Activated gamma-delta T cell treated with anti-CD3 and anti-CD28 coated beads, Interleukin-2, amount 50 U/mL, for 16 hours (primary cell): Measurements from ENCODE around the gene LYRM4.
"Not testable (repeated sequence)": the region's sequence is repeated elsewhere in the genome, so short reads cannot be mapped to it uniquely, and the experiment has no call there.

ENCODE experiments used
- DNase-seq: peaks from one replicate; pipeline ENCODE4 v3.0.0-alpha.2; 2020; ENCODE audit warnings: low read depth

The LYRM4 gene

DNA sequence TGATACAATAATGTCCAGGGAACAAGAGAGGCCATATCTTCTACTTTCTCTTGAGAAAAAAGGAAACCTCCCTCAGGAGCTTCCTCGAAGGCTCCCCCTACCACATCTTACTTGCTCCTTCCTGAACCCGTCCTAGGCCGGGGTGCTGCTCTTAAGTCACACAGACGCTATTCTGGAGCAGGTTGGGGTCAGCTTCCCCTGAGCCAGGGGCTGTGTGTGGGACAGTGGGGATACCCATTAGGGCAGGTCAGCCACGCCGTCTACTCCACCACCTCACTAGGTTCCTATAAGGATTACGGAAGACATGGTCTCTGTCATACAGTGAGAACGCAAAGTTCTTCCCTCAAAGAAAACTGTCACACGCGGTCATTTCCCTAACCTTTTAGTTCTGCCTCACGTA, 183.8 kb downstream of the LYRM4 start:
- DNase-seq: no peak

DNA sequence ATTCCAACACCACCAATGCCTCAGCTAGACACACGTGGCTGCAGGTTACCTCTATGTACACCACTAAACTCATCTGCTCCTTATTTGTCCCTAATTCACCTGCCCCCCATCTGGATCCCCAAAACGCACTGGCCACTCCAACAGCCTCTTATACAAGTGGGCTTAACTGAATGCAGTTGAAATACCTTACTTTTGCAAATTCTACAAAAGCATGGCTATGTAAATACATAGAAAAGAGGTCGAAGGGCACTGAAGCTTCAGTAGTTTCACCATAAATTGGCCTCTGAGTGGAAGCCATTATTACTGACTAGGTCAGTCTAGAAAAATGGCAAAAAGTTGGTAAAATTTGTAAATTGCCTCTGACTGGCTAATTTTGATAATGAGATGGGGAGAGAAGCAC, 186.8 kb downstream of the LYRM4 start:
- no peak for DNase-seq

DNA sequence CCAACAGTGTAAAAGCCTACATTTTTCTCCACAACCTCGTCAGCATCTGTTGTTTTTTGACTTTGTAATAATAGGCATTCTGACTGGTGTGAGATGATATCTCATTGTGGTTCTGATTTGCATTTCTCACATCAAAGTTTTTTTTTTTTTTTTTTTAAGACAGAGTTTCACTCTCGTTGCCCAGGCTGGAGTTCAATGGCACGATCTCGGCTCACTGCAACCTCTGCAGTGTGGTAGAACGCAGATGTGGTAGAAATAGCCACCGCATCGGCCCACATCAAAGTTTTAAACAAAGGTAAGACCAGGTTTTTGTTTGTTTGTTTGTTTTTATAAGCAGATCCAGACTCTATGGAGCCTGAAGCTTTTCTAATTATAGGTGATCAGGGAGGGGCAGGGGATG, 188.3 kb downstream of the LYRM4 start:
- no peak for DNase-seq

DNA sequence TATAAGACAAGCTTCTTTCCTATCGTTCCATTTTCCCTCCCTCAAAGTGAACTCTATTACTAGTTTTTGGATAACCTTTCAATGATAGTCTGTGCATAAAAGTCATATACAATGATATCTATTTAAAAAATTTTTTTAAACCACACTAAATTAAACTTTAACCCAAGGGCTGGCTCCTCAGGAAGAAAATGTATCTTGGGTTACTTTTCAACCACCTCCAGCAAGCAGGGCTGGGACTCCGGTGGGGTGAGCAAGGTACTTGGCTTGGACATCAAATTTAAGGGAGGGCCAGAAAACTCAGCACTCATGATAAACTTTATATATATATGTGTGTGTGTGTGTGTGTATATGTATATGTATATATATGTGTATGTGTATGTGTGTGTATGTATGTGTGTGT, 189.5 kb downstream of the LYRM4 start:
- no peak for DNase-seq

DNA sequence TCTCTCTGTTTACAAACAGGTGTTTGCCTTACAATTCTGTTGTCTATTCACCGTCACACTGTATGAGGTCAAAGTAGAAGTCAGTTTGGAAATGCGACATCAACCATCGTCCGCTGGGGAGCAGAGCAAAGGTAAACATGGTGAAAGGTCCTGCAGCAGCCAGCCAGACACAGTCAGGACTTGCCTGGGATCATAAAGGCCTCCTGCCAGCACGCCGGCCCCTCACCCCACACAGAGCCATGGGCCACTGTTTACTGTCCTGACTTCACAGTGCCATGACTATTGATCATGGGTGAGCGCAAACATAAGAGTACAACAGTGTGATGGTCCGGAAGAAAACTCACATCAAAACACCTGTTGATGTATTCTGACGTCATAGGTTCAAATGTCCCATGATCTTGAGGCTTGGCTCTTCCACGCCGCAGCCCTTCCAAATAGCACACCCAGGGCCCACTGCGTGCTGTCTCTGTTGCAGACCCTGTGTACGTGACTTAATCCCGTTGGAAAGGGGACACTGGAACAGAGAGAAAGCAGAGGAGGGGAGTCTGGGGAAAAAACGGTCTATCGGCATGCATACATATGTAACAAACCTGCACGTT, 192.5 kb downstream of the LYRM4 start:
- DNase-seq: no peak

DNA sequence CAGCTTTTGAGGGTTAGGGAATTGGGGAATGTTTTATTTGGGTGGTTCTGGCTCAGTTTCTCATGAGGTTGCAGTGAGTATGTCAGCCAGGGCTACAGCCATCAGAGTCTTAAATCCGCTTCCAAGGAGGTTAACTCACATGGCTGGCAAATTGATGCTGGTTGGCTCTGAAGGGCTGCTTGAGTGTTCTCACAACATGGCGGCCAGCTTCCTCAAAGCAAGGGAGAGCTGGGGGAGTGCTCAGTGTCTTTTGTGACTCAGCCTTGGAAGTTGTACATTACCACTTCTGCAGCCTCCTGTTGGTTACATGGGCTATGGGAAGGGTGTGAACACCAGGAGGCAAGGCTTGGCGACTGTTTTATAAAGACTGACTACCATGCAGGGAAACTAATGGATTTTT, 193.4 kb downstream of the LYRM4 start:
- DNase-seq: no peak

DNA sequence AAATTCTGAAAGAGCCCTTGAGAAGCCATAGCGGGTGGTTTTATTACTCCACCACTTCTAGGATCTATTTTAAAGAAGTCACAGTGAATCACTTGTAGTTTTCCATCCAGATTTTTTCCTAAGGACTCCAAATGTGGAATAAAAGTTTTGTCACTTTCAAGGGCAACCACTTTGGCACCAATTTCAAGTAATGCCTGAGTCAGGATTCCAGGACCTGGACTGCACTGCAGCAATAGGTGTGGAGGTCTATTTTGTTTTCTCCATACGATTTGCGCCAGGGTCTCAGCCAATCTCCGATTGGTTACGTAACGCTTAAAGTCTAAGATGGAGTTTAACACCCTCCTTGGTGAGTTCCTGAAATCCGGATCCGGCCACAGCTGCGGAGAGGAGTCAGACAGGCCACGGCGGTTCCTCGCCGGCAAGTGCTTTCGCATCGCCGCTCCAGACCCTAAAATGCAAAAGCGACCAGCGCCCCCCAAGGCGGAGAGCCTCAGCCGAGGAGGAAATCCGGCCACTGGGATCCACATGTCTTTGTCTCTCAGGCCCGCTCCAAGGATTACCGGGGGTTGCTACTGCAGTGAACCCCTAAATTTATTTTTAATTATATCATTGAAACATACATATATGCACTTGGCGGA, 194.2 kb downstream of the LYRM4 start:
- no peak for DNase-seq

DNA sequence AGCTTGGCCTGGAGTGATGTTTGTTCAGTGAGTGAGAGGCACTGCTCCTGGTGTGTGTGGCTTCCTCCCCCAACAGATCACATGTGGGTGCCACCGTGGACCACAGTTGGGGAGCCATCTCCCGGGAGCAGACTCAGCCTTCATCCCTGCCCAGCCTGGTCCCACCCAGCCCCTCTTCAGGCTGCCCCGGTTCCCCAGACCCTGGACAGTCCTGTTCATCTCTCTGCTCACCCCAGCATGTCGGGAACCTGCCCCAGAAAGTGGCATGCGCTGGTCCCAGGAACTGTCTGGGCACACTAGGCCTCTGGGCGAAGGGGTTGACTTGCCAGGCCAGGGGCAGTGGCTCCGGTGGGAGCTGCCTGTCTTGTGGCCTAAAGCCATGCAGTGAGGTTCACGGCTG, 197.1 kb downstream of the LYRM4 start:
- no peak for DNase-seq

DNA sequence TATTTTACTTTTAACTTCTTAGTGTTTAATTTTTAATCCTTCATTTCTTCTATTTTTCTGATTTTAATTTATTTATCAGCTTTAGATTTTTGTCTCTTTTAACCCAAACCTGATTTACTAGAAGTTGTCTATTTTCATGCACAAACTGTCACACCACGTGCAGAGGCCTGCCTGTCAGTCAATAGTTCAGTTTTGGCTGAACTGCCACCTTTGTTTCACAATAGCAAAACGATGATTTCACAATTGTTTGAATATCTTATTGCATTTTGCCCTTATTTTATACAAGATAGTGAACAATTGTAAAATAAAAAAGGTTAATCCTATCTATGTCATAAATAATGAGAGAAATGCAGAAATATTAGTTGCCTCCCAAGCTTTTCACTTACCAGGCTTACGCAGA, 199.6 kb downstream of the LYRM4 start:
- no peak for DNase-seq

DNA sequence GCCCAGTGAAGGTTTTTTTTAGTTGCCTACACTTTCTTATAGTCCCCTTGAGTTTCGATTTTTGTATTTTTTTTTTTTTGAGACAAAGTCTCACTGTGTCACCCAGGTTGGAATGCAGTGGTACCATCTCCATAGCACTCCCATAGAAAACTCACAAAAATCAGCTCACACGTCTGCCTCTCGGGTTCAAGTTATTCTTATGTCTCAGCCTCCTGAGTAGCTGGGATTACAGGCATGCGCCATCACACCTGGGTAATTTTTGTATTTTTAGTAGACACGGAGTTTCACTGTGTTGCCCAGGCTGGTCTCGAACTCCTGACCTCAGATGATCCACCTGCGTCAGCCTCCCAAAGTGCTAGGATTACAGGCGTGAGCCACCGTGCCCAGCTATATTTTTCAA, 200.3 kb downstream of the LYRM4 start:
- not testable (repeated sequence) for DNase-seq

DNA sequence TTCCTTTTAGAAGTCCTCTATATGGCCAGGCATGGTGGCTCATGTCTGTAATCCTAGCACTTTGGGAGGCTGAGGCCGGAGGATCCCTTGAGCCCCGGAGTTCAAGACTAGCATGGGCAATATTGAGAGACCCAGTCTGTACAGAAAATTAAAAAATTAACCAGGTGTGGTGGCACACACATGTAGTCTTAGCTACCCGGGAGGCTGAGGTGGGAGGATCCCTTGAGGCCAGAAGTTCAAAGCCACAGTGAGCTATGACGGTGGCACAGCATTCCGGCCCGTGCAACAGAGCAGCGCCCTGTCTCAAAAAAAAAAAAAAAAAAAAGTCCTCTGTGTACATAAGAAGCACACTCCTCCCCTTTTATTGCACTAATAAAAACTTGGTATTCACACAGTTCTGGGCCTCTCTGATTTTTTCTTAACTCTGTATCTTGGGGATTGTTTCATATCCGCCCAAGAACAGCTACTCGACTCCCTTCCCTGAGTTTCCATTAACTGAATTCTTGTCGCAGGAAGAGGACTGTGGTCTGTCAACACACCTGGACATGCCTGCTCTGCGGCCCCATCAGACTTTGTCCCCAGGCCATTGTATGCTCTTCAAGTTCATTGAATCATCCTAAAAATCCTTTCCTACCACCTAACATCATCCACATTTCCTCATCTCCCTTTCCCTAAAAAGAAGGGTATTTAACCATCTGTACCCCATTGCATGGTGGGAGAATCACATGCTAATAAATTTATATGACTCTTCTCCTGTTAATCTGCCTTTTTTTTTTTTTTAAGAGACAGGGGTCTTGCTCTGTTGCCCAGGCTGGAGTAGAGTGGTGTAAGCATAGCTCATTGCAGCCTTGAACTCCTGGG, 201.5 kb downstream of the LYRM4 start:
- no peak for DNase-seq
